Fibroblast of lung (primary cell): Measurements from ENCODE around the gene GNG7. TPM values are rescaled to one million over a fixed set of nuclear protein-coding genes. Genes with fewer than 3 reads are reported as not detected.

Experiments used
- DNase-seq, 2 donors: peaks; one replicate each; pipeline versions ENCODE4 v3.0.0 to v3.0.0-alpha.2; 2010; ENCODE audit warnings: low read depth in 2 of 2
- H2AFZ ChIP-seq: 2 replicates; pipeline ENCODE4 v1.5.1; 2012; ENCODE audit warnings: low read length, control low read depth, inconsistent platforms
- H3K27ac ChIP-seq: 2 replicates; pipeline ENCODE4 v1.5.1; 2011; ENCODE audit warnings: low read length, control low read depth; ENCODE audit not compliant: insufficient read depth
- H3K27me3 ChIP-seq: 2 replicates; pipeline ENCODE4 v1.5.1; 2011; ENCODE audit warnings: mild to moderate bottlenecking, low read length; ENCODE audit not compliant: control insufficient read depth, insufficient read depth
- H3K36me3 ChIP-seq: 2 replicates; pipeline ENCODE4 v1.5.1; 2011; ENCODE audit warnings: low read length; ENCODE audit not compliant: control insufficient read depth, insufficient read depth
- H3K4me1 ChIP-seq: 2 replicates; pipeline ENCODE4 v1.5.1; 2011; ENCODE audit warnings: low read length; ENCODE audit not compliant: control insufficient read depth, insufficient read depth; ENCODE audit errors: extremely low read depth
- H3K4me2 ChIP-seq: 2 replicates; pipeline ENCODE4 v1.5.1; 2011; ENCODE audit warnings: low read length, control low read depth; ENCODE audit not compliant: insufficient read depth; ENCODE audit errors: extremely low read depth
- H3K4me3 ChIP-seq, 4 experiments: fragments of 200-600 bp in 1 of 4; sonication (generic) in 1 of 4; replicated peaks in 1 of 4; 2 replicates each; pipeline ENCODE4 v1.5.1; 2011 to 2016; ENCODE audit warnings: low read length in 4 of 4, low read depth in 3 of 4, mild to moderate bottlenecking in 3 of 4, control low read depth in 2 of 4, inconsistent platforms in 1 of 4, mixed read lengths in 1 of 4; ENCODE audit not compliant: insufficient read depth in 1 of 4; ENCODE audit errors: control extremely low read depth in 1 of 4
- H3K79me2 ChIP-seq: 2 replicates; pipeline ENCODE4 v1.5.1; 2012; ENCODE audit warnings: mild to moderate bottlenecking, low read length, inconsistent platforms; ENCODE audit not compliant: control insufficient read depth, insufficient read depth
- H3K9ac ChIP-seq: 2 replicates; pipeline ENCODE4 v1.5.1; 2011; ENCODE audit warnings: mild to moderate bottlenecking, low read length, control low read depth; ENCODE audit not compliant: insufficient read depth
- H3K9me3 ChIP-seq: 2 replicates; pipeline ENCODE4 v1.5.1; 2012; ENCODE audit warnings: low read depth, low read length; ENCODE audit not compliant: control insufficient read depth, insufficient read depth
- H4K20me1 ChIP-seq: 2 replicates; pipeline ENCODE4 v1.5.1; 2011; ENCODE audit warnings: low read length; ENCODE audit not compliant: control insufficient read depth, insufficient read depth; ENCODE audit errors: extremely low read depth
- CTCF ChIP-seq, 2 donors: IDR thresholded peaks in 1 of 2; conservative IDR thresholded peaks in 1 of 2; 1 replicate in 1 of 2; 2 replicates in 1 of 2; pipeline ENCODE4 v1.5.1; 2011 to 2012; ENCODE audit warnings: low read length in 2 of 2, control low read depth in 1 of 2, inconsistent platforms in 1 of 2, low read depth in 1 of 2, mild to moderate bottlenecking in 1 of 2
- EZH2 ChIP-seq: IDR thresholded peaks from 2 replicates; pipeline ENCODE4 v1.5.1; 2012; ENCODE audit warnings: low read length, control low read depth, mild to moderate bottlenecking; ENCODE audit errors: missing control alignments
- polyA plus RNA-seq, 2 donors: library from polyadenylated mRNA; depleted of rRNA in 1 of 2; stranded (reverse) in 1 of 2; unstranded in 1 of 2; fragments of >200 nt; gene quantifications; 2 replicates each; pipeline ENCODE4 v1.2.1, GENCODE V29; 2011 to 2012; ENCODE audit warnings: missing spikeins in 1 of 2
- total RNA-seq: library from RNA; depleted of rRNA; stranded (reverse); fragments of >200 nt; gene quantifications from 2 replicates; pipeline ENCODE4 v1.2.1, GENCODE V29; 2014

Gene GNG7
- total and polyA plus RNA-seq, 2 donors (not counting 1 experiment from before 2014, with no cell fraction given): 0.27 to 0.83 TPM

DNA sequence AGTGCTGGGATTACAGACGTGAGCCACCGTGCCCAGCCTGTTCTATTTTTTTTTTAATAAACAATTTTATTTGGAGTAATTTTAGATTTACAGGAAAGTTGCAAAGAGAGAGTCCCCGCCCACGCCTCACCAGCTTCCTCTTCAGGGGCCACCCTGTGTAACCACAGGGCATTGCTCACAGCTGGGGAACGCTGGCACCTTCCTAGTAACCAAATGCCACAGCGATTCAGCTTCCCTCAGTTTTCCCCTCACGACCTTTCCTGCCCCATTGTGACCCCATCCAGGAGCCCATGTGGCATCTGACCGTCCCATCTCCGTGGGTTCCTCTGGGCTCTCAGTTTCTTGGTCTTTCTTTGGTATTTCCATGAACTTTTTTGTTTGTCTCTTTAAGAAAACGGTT is 83.9 kb downstream of the GNG7 start:
- H3K4me3 ChIP-seq: no peak overlapping the region
- H3K9ac ChIP-seq: no peak overlapping the region
- no peaks in the 10 kb centered on the region for H4K20me1 ChIP-seq
- no peak overlapping the region for H3K27ac ChIP-seq
- no peak overlapping the region for H2AFZ ChIP-seq
- H3K9me3 ChIP-seq: no peaks in the 10 kb centered on the region
- TF ChIP-seq EZH2 (no peak), CTCF (conservative IDR thresholded peaks at IDR 0.05 in 1 of 2, IDR thresholded peaks at IDR 0.05 in 1 of 2; ENCODE audit: low read depth in 1 of 2, low read length in 2 of 2) (no peak)
- no peak overlapping the region for H3K4me2 ChIP-seq
- H3K79me2 ChIP-seq: no peaks in the 10 kb centered on the region
- no peaks in the 10 kb centered on the region for H3K27me3 ChIP-seq
- no peaks in the 10 kb centered on the region for H3K4me1 ChIP-seq
- peak; percentile 45 to 75 for DNase-seq
- no peaks in the 10 kb centered on the region for H3K36me3 ChIP-seq

DNA sequence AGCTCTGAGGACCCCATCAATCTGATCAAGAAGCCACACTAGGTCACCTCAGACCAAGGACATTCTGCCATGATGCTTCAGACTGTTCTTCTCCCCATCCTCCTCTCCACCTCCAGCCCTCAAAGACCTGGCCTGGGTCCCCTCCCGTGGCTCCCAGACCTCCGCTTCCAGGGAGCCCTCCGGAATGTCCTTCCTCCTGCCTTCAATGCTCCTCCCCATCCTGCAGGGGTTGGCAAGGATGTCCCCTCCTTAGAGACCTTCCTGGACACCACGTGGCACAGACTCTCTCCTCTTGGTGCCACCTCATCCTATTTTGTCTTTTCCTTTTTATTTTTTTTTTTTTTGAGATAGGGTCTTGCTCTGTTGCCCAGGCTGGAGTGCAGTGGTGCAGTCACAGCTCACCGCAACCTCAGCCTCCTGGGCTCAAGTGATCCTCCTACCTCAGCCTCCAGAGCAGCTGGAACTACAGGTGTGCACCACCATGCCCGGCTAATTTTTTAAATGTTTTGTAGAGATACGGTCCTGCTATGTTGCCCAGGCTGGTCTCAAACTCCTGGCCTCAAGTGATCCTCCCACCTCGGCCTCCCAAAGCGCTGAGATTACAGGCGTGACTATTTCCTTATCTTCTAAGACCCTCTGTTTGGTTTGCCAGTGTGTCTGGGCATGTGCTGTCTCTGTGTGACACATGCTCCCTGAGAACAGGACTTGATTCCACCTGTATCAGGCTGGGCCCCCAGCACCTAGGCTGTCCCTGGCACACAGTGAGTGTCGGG is 84.9 kb downstream of the GNG7 start:
- Histone ChIP-seq H3K9me3 (no peaks in the 10 kb centered on the region), H3K9ac (no peak overlapping the region), H3K27me3 (no peaks in the 10 kb centered on the region), H3K27ac (no peak overlapping the region), H3K4me2 (no peak overlapping the region), H3K36me3 (no peaks in the 10 kb centered on the region), H4K20me1 (no peaks in the 10 kb centered on the region), H3K79me2 (no peaks in the 10 kb centered on the region), H3K4me1 (no peaks in the 10 kb centered on the region), H2AFZ (no peak overlapping the region), H3K4me3 (no peak overlapping the region)
- DNase-seq: no peak
- TF ChIP-seq CTCF (conservative IDR thresholded peaks at IDR 0.05 in 1 of 2, IDR thresholded peaks at IDR 0.05 in 1 of 2; ENCODE audit: low read depth in 1 of 2, low read length in 2 of 2) (no peak), EZH2 (no peak)

DNA sequence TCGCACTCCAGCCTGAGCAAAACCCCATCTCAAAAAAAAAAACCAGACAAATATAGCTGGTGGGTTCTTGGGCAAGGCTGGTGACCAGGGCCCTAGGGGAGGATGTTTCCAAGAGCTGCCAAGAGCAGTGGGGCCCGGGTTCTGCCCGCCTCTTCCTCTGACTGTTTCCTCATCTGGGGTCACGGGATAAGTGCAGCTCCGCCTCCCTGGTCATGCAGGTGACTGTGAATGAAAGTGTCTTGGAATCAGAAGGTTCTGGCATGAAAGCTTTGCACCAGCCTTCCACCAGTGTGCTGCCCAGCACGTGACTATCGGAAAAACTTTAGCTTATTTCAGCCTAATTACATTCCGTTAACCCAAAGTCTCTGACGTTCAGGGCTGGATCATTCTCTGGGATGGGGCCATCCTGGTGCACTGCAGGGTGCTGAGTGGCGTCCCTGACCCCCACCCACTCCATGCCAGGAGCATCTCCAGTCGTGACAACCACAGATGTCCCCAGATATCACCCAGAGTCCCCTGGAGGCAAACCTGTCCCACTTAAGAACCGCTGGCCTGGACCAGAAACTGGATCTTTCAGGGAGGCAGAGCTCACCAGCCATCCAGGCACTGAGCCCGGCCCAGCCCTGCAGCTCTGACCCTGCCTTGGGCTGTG is 85.6 kb downstream of the GNG7 start:
- no peak overlapping the region for H3K4me2 ChIP-seq
- H3K27me3 ChIP-seq: no peaks in the 10 kb centered on the region
- no peaks in the 10 kb centered on the region for H4K20me1 ChIP-seq
- H3K79me2 ChIP-seq: no peaks in the 10 kb centered on the region
- H3K9ac ChIP-seq: no peak overlapping the region
- H3K9me3 ChIP-seq: no peaks in the 10 kb centered on the region
- H3K27ac ChIP-seq: no peak overlapping the region
- no peak for DNase-seq
- H2AFZ ChIP-seq: no peak overlapping the region
- no peaks in the 10 kb centered on the region for H3K4me1 ChIP-seq
- no peak for TF ChIP-seq CTCF (conservative IDR thresholded peaks at IDR 0.05 in 1 of 2, IDR thresholded peaks at IDR 0.05 in 1 of 2; ENCODE audit: low read depth in 1 of 2, low read length in 2 of 2)
- no peak for TF ChIP-seq EZH2
- no peak overlapping the region for H3K4me3 ChIP-seq
- no peaks in the 10 kb centered on the region for H3K36me3 ChIP-seq
